PFSK-1 (cell line): ENCODE data around the gene CCDC74B.

ENCODE experiments used
- FOXP2 ChIP-seq: optimal IDR thresholded peaks from 2 replicates; pipeline ENCODE3; 2011; ENCODE audit warnings: borderline replicate concordance, control low read depth, inconsistent platforms; ENCODE audit not compliant: insufficient read depth; ENCODE audit errors: extremely low read length, extremely low read depth
- POLR2AphosphoS5 ChIP-seq: IDR thresholded peaks from 2 replicates; pipeline ENCODE4 v1.6.1; 2012; ENCODE audit warnings: low read depth, mild to moderate bottlenecking, control low read depth, low read length, moderate library complexity
- REST ChIP-seq, 2 experiments: IDR thresholded peaks; 2 replicates each; pipeline versions ENCODE4 v1.6.1 to v1.8.0; 2011 to 2012; ENCODE audit warnings: low read depth in 2 of 2, low read length in 2 of 2, control low read depth in 1 of 2, inconsistent platforms in 1 of 2, mild to moderate bottlenecking in 1 of 2, moderate library complexity in 1 of 2; ENCODE audit not compliant: insufficient read depth in 1 of 2
- SIN3A ChIP-seq: IDR thresholded peaks from 2 replicates; pipeline ENCODE4 v1.6.1; 2012; ENCODE audit warnings: mild to moderate bottlenecking, low read length, moderate library complexity, borderline replicate concordance; ENCODE audit not compliant: insufficient read depth
- TAF1 ChIP-seq: IDR thresholded peaks from 2 replicates; pipeline ENCODE4 v1.6.1; 2012; ENCODE audit warnings: low read length, control low read depth, borderline replicate concordance; ENCODE audit not compliant: insufficient read depth

- TF ChIP-seq REST (IDR thresholded peaks at IDR 0.05; ENCODE audit: insufficient read depth in 1 of 2, low read depth in 2 of 2, low read length in 2 of 2): no peak
- TF ChIP-seq POLR2AphosphoS5: no peak
- TF ChIP-seq TAF1: no peak
- no peak for TF ChIP-seq SIN3A
- no peak for TF ChIP-seq FOXP2
Measured at GRCh38 chr2:130185896-130186295, 41.0 kb upstream of the CCDC74B start.
